Fibroblast of lung (primary cell): ENCODE data around the gene SENP2.

ENCODE experiments used
- CTCF ChIP-seq, 2 donors: IDR thresholded peaks in 1 of 2; conservative IDR thresholded peaks in 1 of 2; 1 replicate in 1 of 2; 2 replicates in 1 of 2; pipeline ENCODE4 v1.5.1; 2011 to 2012; ENCODE audit warnings: low read length in 2 of 2, control low read depth in 1 of 2, inconsistent platforms in 1 of 2, low read depth in 1 of 2, mild to moderate bottlenecking in 1 of 2
- EZH2 ChIP-seq: IDR thresholded peaks from 2 replicates; pipeline ENCODE4 v1.5.1; 2012; ENCODE audit warnings: low read length, control low read depth, mild to moderate bottlenecking; ENCODE audit errors: missing control alignments

DNA sequence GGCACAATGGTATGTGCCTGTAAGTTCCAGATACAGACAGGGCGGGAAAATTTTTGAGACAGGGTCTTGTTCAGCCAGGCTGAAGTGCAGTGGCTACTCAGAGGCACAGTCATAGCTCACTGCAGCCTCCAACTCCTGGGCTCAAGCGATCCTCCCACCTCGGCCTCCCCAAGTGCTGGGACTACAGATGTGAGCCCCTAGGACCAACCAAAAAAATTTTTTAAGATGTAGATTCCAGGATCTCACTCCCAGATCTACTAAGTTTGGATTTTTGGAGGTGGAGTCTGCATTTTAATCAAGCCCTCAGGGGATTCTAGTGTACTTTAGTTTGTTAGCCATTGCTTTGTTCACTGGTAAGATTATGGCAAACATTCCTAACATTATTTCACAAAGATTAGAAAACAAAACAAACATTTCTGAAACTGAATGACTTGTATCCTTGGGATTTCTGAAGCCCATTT is 36.4 kb upstream of the SENP2 start:
- TF ChIP-seq CTCF (conservative IDR thresholded peaks at IDR 0.05 in 1 of 2, IDR thresholded peaks at IDR 0.05 in 1 of 2; ENCODE audit: low read depth in 1 of 2, low read length in 2 of 2) = no peak
- TF ChIP-seq EZH2 = no peak
